HG03139 (cell line): Measurements from ENCODE around the gene TMEM127.

Experiments used
- ATAC-seq: cut with Tn5 transposase; IDR thresholded peaks from one replicate; pipeline ENCODE4 v1.9.1; 2021; ENCODE audit not compliant: unreplicated experiment

The TMEM127 gene

DNA sequence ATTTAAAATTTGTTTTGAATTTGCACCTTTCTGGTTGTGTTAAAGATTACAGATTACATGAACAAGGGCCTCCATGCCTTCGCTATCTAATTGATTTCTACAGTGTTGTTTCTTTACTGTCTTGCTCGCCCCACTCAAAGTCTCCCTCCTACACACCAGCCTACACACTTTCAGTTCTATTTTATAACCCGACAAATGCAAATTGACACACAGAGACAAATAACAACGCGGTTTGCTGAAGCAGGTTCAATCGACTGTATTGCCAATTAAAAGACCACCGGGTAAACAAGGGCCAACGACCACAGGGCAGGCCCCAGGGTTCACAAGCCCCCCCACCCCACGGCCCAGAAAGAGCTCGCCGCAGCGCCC is 58.0 kb downstream of the TMEM127 start:
- no peak for ATAC-seq

DNA sequence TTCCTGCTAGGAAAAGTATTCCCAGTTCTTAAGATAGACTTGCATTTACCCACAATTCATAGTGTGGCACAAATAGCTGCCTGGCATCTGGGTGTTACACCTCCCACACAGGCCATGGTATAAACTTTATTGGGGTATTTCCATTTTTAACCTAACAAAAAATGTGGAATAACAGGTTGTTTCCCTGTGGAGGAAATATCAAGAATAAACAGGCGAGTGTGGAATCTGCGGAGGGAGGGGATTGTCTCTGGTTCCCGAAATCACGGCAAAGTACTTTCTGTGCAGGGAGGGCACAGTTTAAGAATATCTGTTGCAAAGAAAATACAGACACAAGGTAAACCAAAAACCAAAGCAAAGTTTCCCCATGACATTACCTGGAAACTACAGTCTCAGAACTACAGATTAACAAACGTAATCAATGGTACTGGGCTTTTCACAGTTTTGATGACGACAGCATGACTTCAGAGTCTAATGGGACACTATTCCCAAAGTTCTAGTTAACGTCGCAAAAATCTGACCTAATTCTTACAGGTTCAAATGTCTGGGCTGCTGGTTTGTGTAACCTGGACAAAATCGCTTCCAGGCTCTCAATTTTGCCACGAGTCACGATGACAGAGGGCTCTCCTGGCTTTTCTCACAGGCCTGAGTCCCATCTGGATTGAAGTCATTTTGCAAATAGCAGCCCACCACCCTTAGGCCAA is 58.6 kb downstream of the TMEM127 start:
- no peak for ATAC-seq

- ATAC-seq: no peak
Measured at GRCh38 chr2:96205888-96206287, 59.9 kb downstream of the TMEM127 start.

DNA sequence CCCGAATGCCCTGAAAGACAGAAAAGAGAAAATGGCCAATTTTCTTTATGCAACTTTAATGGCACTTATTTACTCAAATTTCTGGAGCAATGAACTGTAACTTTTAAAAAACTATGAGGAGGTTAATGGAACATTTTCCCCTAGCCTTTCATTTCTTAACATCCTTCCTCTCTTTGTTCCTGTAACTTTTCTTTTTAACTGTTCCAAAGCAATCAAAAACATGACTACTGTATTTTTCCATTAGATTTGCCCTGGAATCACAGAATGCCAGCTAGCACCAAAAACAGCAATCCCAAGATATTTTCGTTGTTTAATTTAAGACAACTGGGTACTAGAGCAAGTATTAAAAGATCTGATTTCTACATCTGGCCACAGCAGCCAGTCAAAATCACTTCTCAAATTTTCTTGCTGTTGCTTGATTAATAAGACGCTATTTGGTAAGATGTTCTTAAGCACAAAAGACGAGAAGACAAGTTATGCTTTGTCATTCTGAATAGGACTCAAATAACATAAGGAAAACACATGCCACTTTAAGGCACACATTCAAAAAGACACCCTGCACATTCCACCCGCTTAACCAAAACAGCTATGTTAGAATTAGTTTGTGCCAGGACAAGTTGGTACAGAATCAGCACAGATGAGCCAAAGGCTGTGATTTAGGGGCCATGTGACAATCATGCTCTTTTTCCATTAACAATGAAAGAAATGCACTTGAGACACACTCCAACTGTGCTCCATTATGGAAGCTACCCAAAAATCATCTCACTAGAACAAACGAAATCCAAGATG is 60.8 kb downstream of the TMEM127 start:
- ATAC-seq: no peak

GRCh38 chr2:96203130-96204028 is 62.4 kb downstream of the TMEM127 start:
- no peak for ATAC-seq

DNA sequence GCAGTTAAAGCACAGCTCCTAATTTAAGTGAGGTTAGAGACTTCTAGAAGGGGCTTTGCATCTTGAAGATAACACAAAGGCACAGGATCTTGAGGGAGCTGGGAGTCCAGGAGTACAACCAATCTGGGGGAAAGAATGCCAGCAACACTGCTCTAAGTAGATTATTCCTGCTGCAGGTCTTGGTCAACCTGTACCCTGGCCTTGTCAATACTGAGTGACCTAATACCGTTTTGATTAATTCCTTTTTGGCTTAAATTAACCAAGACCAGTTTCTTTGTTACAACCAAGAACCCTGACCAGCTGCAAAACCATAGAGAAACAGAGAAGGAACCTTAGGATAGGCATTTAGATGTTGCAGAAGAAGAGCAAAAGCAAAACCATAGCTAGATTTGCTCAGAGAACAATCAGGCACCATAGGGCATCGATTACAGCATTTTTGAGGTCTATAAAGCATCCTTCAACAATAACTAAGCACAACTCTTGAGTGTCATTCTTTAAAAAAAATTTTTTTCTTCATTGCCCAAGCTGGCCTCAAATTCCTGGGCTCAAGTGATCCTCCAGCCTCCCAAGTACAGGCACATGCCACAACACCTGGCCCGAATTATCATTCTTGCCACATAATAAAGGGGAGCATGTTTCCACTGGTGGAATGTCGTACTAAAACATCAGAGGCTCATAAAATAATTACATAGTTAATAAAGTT is 63.5 kb downstream of the TMEM127 start:
- ATAC-seq: no peak

GRCh38 chr2:96201338-96201737 is 64.5 kb downstream of the TMEM127 start:
- no peak for ATAC-seq

DNA sequence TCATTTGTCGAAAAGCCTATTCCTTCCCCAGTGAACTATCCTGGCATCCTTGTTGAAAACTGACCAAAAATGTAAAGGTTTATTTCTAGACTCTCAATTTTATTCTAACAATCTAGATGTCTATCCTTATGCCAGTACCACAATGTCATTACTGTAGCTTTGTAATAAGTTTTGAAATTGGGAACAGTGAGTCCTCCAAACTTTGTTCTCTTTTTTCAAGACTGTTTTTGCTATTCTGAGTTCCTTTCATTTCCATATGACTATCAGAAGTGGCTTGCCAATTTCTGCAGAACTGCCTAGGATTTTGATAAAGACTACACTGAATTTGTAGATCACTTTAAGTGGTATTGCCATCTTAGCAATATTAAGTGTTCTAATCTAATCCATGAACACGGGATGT is 66.9 kb downstream of the TMEM127 start:
- ATAC-seq: no peak
